NCI-H226 (cell line): ENCODE measurements around the gene OAS1.
A peak's percentile ranks its signal among the peaks of the same experiment; 100 is the strongest.
"Not testable (repeated sequence)": the region's sequence is repeated elsewhere in the genome, so short reads cannot be mapped to it uniquely, and the experiment has no call there.

ENCODE experiments used
- DNase-seq: peaks from one replicate; pipeline ENCODE4 v3.0.0-alpha.2; 2015

The OAS1 gene

GRCh38 chr12:112937741-112938719, 31.3 kb downstream of the OAS1 start, which contains the start of gene OAS3:
OAS3 (plus strand) TSS chr12:112938474; CDS start chr12:112938531, 57 bp downstream.
- DNase-seq, result peak; percentile 74

GRCh38 chr12:112938751-112939150, 32.0 kb downstream of the OAS1 start:
- DNase-seq, result no peak

- DNase-seq, result no peak
Observed at GRCh38 chr12:112939761-112940381, 33.1 kb downstream of the OAS1 start.

GRCh38 chr12:112941528-112942335, 35.0 kb downstream of the OAS1 start:
- DNase-seq, result no peak

- no peak for DNase-seq
Observed at GRCh38 chr12:112942572-112942971, 35.8 kb downstream of the OAS1 start.

- no peak for DNase-seq
Observed at GRCh38 chr12:112944024-112944690, 37.4 kb downstream of the OAS1 start.

- no peak for DNase-seq
Observed at GRCh38 chr12:112945515-112945914, 38.8 kb downstream of the OAS1 start.

- no peak for DNase-seq
Observed at GRCh38 chr12:112946236-112947000, 39.7 kb downstream of the OAS1 start.

GRCh38 chr12:112947314-112947713, 40.6 kb downstream of the OAS1 start:
- DNase-seq, result no peak

- DNase-seq, result no peak
Observed at GRCh38 chr12:112947761-112948160, 41.0 kb downstream of the OAS1 start.

GRCh38 chr12:112948806-112949205, 42.0 kb downstream of the OAS1 start:
- no peak for DNase-seq

GRCh38 chr12:112950701-112951100, 43.9 kb downstream of the OAS1 start:
- DNase-seq, result no peak

- not testable (repeated sequence) for DNase-seq
Observed at GRCh38 chr12:112957125-112957524, 50.4 kb downstream of the OAS1 start.

GRCh38 chr12:112961074-112961473, 54.3 kb downstream of the OAS1 start:
- no peak for DNase-seq

GRCh38 chr12:112961536-112961935, 54.8 kb downstream of the OAS1 start:
- DNase-seq, result no peak

GRCh38 chr12:112962561-112962960, 55.8 kb downstream of the OAS1 start:
- no peak for DNase-seq

- DNase-seq, result no peak
Observed at GRCh38 chr12:112963227-112963861, 56.6 kb downstream of the OAS1 start.

- DNase-seq, result no peak
Observed at GRCh38 chr12:112964067-112964670, 57.4 kb downstream of the OAS1 start.

GRCh38 chr12:112964915-112965314, 58.2 kb downstream of the OAS1 start:
- no peak for DNase-seq

- DNase-seq, result no peak
Observed at GRCh38 chr12:112965643-112966042, 58.9 kb downstream of the OAS1 start.

GRCh38 chr12:112967306-112967705, 60.5 kb downstream of the OAS1 start:
- no peak for DNase-seq
